Thyroid gland (tissue), 4 donors: ENCODE results near the gene SPA17. TPM values are rescaled to one million over a fixed set of nuclear protein-coding genes. Genes with fewer than 3 reads are reported as not detected.

ENCODE experiments used
- DNase-seq, 2 donors: peaks; one replicate each; pipeline ENCODE4 v3.0.0-alpha.2; 2019
- H3K27ac ChIP-seq, 3 donors: fragments of 200-600 bp; sonication (generic); 1 replicate in 2 of 3; 2 replicates in 1 of 3; pipeline ENCODE4 v1.5.1; 2016 to 2019; ENCODE audit warnings: mild to moderate bottlenecking in 1 of 3, moderate library complexity in 1 of 3
- H3K27me3 ChIP-seq: fragments of 200-600 bp; sonication (generic); one replicate; pipeline ENCODE4 v1.5.1; 2019
- H3K36me3 ChIP-seq, 2 donors: fragments of 200-600 bp; sonication (generic); one replicate each; pipeline ENCODE4 v1.5.1; 2016 to 2019
- H3K4me1 ChIP-seq, 2 donors: fragments of 200-600 bp; sonication (generic); one replicate each; pipeline ENCODE4 v1.5.1; 2017 to 2019
- H3K4me3 ChIP-seq, 3 donors: fragments of 200-600 bp; sonication (generic); replicated peaks in 1 of 3; 1 replicate in 2 of 3; 2 replicates in 1 of 3; pipeline ENCODE4 v1.5.1; 2016; ENCODE audit warnings: mild to moderate bottlenecking in 1 of 3
- H3K9me3 ChIP-seq: fragments of 200-600 bp; sonication (generic); one replicate; pipeline ENCODE4 v1.5.1; 2017
- CTCF ChIP-seq, 6 experiments: fragments of 200-600 bp in 3 of 6; fragments of 450-650 bp in 3 of 6; sonication (generic) in 3 of 6; IDR thresholded peaks; one replicate each; pipeline ENCODE4 v1.5.1; 2016 to 2019; ENCODE audit warnings: antibody characterized with exemption in 6 of 6, mild to moderate bottlenecking in 2 of 6, inconsistent platforms in 1 of 6, moderate library complexity in 1 of 6
- POLR2A ChIP-seq, 2 donors: fragments of 450-650 bp; IDR thresholded peaks; one replicate each; pipeline ENCODE4 v1.6.1; 2017; ENCODE audit warnings: antibody characterized with exemption in 2 of 2, mild to moderate bottlenecking in 2 of 2, moderate library complexity in 1 of 2
- WGBS, 2 donors: methylation state at CpG; one replicate each; pipeline ENCODE4 v1.1.5; 2017; 5-methylcytosine and 5-hydroxymethylcytosine counted together
- intact Hi-C: fragments of 100-400 bp; cut with DNase I; formaldehyde crosslinking; loops from one replicate; pipeline ENCODE4 v1.15.1; 2023
- total RNA-seq, 4 donors: library from RNA; depleted of rRNA; stranded (reverse); fragments of >200 nt; gene quantifications; one replicate each; pipeline ENCODE4 v1.2.3, GENCODE V29; 2016

The SPA17 gene
- total RNA-seq, 4 donors from 2014 or later, result 13.8 to 25.2 (median 23.6) TPM

GRCh38 chr11:124676386-124676785, 2.7 kb downstream of the SPA17 start:
- WGBS, 2 donors, result 43 to 44% methylated on average over 2 of the region's 2 CpGs
- Histone ChIP-seq H3K27ac (peak overlapping the region; percentile 36 to 68 (median 37)), H3K27me3 (no peaks in the 10 kb centered on the region), H3K9me3 (no peaks in the 10 kb centered on the region), H3K36me3 (no peaks in the 10 kb centered on the region), H3K4me3 (no peak overlapping the region), H3K4me1 (peaks cover 18 to 20% of the 10 kb centered on the region in 2 donors)
- peak; percentile 30 to 38 for DNase-seq
- TF ChIP-seq POLR2A (IDR thresholded peaks at IDR 0.05), result no peak
- no peak for TF ChIP-seq CTCF (IDR thresholded peaks at IDR 0.05)
- intact Hi-C loops, result no loop called here

- Histone ChIP-seq H3K4me1 (peaks cover 6 to 14% of the 10 kb centered on the region in 2 donors), H3K36me3 (no peaks in the 10 kb centered on the region), H3K9me3 (no peaks in the 10 kb centered on the region), H3K27ac (no peak overlapping the region), H3K27me3 (no peaks in the 10 kb centered on the region), H3K4me3 (no peak overlapping the region)
- intact Hi-C loops, result no loop called here
- DNase-seq, result no peak
- no peak for TF ChIP-seq POLR2A (IDR thresholded peaks at IDR 0.05)
- TF ChIP-seq CTCF (IDR thresholded peaks at IDR 0.05), result no peak
- 90 to 92% methylated on average over 5 of the region's 5 CpGs for WGBS, 2 donors
Measured at GRCh38 chr11:124678416-124678815, 4.7 kb downstream of the SPA17 start.

- H3K9me3 ChIP-seq, result no peaks in the 10 kb centered on the region
- DNase-seq, result no peak
- TF ChIP-seq POLR2A (IDR thresholded peaks at IDR 0.05) (no peak), CTCF (IDR thresholded peaks at IDR 0.05) (no peak)
- WGBS, 2 donors, result 96 to 97% methylated on average over 2 of the region's 2 CpGs
- no peak overlapping the region for H3K27ac ChIP-seq
- no peak overlapping the region for H3K4me3 ChIP-seq
- H3K27me3 ChIP-seq, result no peaks in the 10 kb centered on the region
- intact Hi-C loops, result no loop called here
- peaks cover 0 to 3% of the 10 kb centered on the region in 2 donors for H3K4me1 ChIP-seq
- H3K36me3 ChIP-seq, result no peaks in the 10 kb centered on the region
Measured at GRCh38 chr11:124681421-124681820, 7.7 kb downstream of the SPA17 start.

- DNase-seq, result no peak
- no peaks in the 10 kb centered on the region for H3K9me3 ChIP-seq
- intact Hi-C loops, result no loop called here
- no peaks in the 10 kb centered on the region for H3K27me3 ChIP-seq
- H3K4me3 ChIP-seq, result no peak overlapping the region
- TF ChIP-seq POLR2A (IDR thresholded peaks at IDR 0.05) (no peak), CTCF (IDR thresholded peaks at IDR 0.05) (no peak)
- no peak overlapping the region for H3K27ac ChIP-seq
- 97 to 98% methylated on average over 1 of the region's 1 CpG for WGBS, 2 donors
- no peaks in the 10 kb centered on the region for H3K4me1 ChIP-seq
- no peaks in the 10 kb centered on the region for H3K36me3 ChIP-seq
Measured at GRCh38 chr11:124682443-124682842, 8.7 kb downstream of the SPA17 start.

GRCh38 chr11:124693142-124693541, 19.4 kb downstream of the SPA17 start:
- no peaks in the 10 kb centered on the region for H3K9me3 ChIP-seq
- WGBS, 2 donors, result 94 to 98% methylated on average over 2 of the region's 2 CpGs
- intact Hi-C loops, result no loop called here
- no peak for DNase-seq
- no peak overlapping the region for H3K4me3 ChIP-seq
- TF ChIP-seq POLR2A (IDR thresholded peaks at IDR 0.05) (no peak), CTCF (IDR thresholded peaks at IDR 0.05) (no peak)
- peaks cover 0 to 4% of the 10 kb centered on the region in 2 donors for H3K36me3 ChIP-seq
- H3K4me1 ChIP-seq, result no peaks in the 10 kb centered on the region
- no peak overlapping the region for H3K27ac ChIP-seq
- H3K27me3 ChIP-seq, result no peaks in the 10 kb centered on the region
